Sigmoid colon (tissue), 7 donors: ENCODE data around the gene SLC6A18. TPM values are rescaled to one million over a fixed set of nuclear protein-coding genes. Genes with fewer than 3 reads are reported as not detected.
"Not testable (repeated sequence)": the region's sequence is repeated elsewhere in the genome, so short reads cannot be mapped to it uniquely, and the experiment has no call there.

Experiments
- DNase-seq: peaks from one replicate; pipeline ENCODE4 v3.0.0-alpha.2; 2019
- H3K27ac ChIP-seq, 4 donors: fragments of 200-600 bp; sonication (generic); one replicate each; pipeline ENCODE4 v1.5.1; 2016 to 2019; ENCODE audit warnings: mild to moderate bottlenecking in 1 of 4
- H3K27me3 ChIP-seq, 3 donors: fragments of 200-600 bp; sonication (generic); one replicate each; pipeline ENCODE4 v1.5.1; 2019; ENCODE audit warnings: mild to moderate bottlenecking in 1 of 3
- H3K36me3 ChIP-seq, 4 donors: fragments of 200-600 bp; sonication (generic); one replicate each; pipeline ENCODE4 v1.5.1; 2016 to 2019
- H3K4me1 ChIP-seq, 4 donors: fragments of 200-600 bp; sonication (generic); one replicate each; pipeline ENCODE4 v1.5.1; 2017 to 2019
- H3K4me3 ChIP-seq, 4 donors: fragments of 200-600 bp; sonication (generic); one replicate each; pipeline ENCODE4 v1.5.1; 2017 to 2019; ENCODE audit warnings: mild to moderate bottlenecking in 2 of 4, moderate library complexity in 1 of 4
- H3K9me3 ChIP-seq, 4 donors: fragments of 200-600 bp in 3 of 4; sonication (generic) in 3 of 4; one replicate each; pipeline versions ENCODE4 v1.5.1 to v1.6.1; 2013 to 2019
- EP300 ChIP-seq, 4 donors: sonication (generic); formaldehyde crosslinking; IDR thresholded peaks; one replicate each; pipeline ENCODE4 v1.6.1; 2017; ENCODE audit warnings: antibody characterized with exemption in 4 of 4
- POLR2A ChIP-seq, 2 donors: fragments of 450-650 bp; IDR thresholded peaks; one replicate each; pipeline ENCODE4 v1.6.1; 2016; ENCODE audit warnings: antibody characterized with exemption in 2 of 2, mild to moderate bottlenecking in 2 of 2, moderate library complexity in 2 of 2
- POLR2AphosphoS5 ChIP-seq, 4 donors: sonication (generic); formaldehyde crosslinking; IDR thresholded peaks; one replicate each; pipeline ENCODE4 v1.6.1; 2017; ENCODE audit warnings: antibody characterized with exemption in 4 of 4
- WGBS, 2 donors: extraction: QIAGEN DNeasy Blood & Tissue Kit; methylation state at CpG; one replicate each; pipeline ENCODE4 v1.1.7; 2013; 5-methylcytosine and 5-hydroxymethylcytosine counted together
- intact Hi-C: fragments of 100-400 bp; cut with DNase I; formaldehyde crosslinking; loops from one replicate; pipeline ENCODE4 v1.15.1; 2023
- polyA plus RNA-seq, 3 donors: library from polyadenylated mRNA; stranded (reverse); fragments of 200-250 nt; gene quantifications; one replicate each; pipeline ENCODE4 v1.2.3, GENCODE V29; 2013
- total RNA-seq, 4 donors: library from RNA; depleted of rRNA; stranded (reverse); fragments of >200 nt; gene quantifications; one replicate each; pipeline ENCODE4 v1.1.0, GENCODE V29; 2016
- TF ChIP-seq, protein P1 (sequence below), 4 experiments: fragments of 450-650 bp in 3 of 4; fragments of 200-600 bp in 1 of 4; IDR thresholded peaks; one replicate each; pipeline ENCODE4 v1.5.1; 2016 to 2019; ENCODE audit warnings: antibody characterized with exemption in 4 of 4, mild to moderate bottlenecking in 3 of 4, moderate library complexity in 2 of 4
- donor health status: healthy with polysubstance abuse.
- donor health status: Bipolar disorder and iron deficiency.
- donor health status: healthy.

The SLC6A18 gene
- total and polyA plus RNA-seq, 7 donors = 0.07 TPM; not detected in 6

DNA sequence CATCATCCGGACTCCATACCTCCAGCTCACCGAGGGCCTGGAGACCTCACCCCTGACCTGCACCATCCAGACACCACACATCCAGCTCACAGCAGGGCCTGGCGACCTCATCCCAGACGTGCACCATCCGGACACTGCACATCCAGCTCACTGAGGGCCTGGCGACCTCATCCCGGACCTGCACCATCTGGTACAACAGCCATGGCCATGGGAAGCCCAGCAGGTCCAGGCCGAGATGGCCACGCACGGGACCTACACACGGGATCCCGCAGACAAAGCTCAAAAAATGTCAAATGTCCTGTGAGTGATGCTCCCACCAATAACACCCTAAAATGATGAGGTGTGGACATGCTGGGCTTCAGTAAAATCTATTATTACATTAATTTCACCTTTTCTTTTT lies 60.0 kb downstream of the SLC6A18 start:
- no peak overlapping the region for H3K4me3 ChIP-seq
- H3K36me3 ChIP-seq = no peaks in the 10 kb centered on the region
- no peaks in the 10 kb centered on the region for H3K9me3 ChIP-seq
- TF ChIP-seq, protein P1, sequence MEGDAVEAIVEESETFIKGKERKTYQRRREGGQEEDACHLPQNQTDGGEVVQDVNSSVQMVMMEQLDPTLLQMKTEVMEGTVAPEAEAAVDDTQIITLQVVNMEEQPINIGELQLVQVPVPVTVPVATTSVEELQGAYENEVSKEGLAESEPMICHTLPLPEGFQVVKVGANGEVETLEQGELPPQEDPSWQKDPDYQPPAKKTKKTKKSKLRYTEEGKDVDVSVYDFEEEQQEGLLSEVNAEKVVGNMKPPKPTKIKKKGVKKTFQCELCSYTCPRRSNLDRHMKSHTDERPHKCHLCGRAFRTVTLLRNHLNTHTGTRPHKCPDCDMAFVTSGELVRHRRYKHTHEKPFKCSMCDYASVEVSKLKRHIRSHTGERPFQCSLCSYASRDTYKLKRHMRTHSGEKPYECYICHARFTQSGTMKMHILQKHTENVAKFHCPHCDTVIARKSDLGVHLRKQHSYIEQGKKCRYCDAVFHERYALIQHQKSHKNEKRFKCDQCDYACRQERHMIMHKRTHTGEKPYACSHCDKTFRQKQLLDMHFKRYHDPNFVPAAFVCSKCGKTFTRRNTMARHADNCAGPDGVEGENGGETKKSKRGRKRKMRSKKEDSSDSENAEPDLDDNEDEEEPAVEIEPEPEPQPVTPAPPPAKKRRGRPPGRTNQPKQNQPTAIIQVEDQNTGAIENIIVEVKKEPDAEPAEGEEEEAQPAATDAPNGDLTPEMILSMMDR (IDR thresholded peaks at IDR 0.05) = no peak
- TF ChIP-seq POLR2AphosphoS5 (IDR thresholded peaks at IDR 0.05) (no peak), EP300 (IDR thresholded peaks at IDR 0.05) (no peak), POLR2A (IDR thresholded peaks at IDR 0.05) (no peak)
- peak; percentile 52 for DNase-seq
- H3K4me1 ChIP-seq = no peaks in the 10 kb centered on the region
- peaks cover 0 to 9% (median 7%) of the 10 kb centered on the region in 3 donors for H3K27me3 ChIP-seq
- WGBS, 2 donors = 95% methylated on average over 12 of the region's 12 CpGs
- intact Hi-C loops = no loop called here
- H3K27ac ChIP-seq = no peak overlapping the region

GRCh38 chr5:1285883-1286291 lies 60.7 kb downstream of the SLC6A18 start:
- no peaks in the 10 kb centered on the region for H3K36me3 ChIP-seq
- no peak overlapping the region for H3K4me3 ChIP-seq
- peaks cover 0 to 9% (median 7%) of the 10 kb centered on the region in 3 donors for H3K27me3 ChIP-seq
- no peaks in the 10 kb centered on the region for H3K4me1 ChIP-seq
- no peaks in the 10 kb centered on the region for H3K9me3 ChIP-seq
- 96% methylated on average over 25 of the region's 25 CpGs for WGBS, 2 donors
- no peak overlapping the region for H3K27ac ChIP-seq
- DNase-seq = no peak
- intact Hi-C loops = no loop called here
- TF ChIP-seq POLR2AphosphoS5 (IDR thresholded peaks at IDR 0.05) (no peak), POLR2A (IDR thresholded peaks at IDR 0.05) (no peak), EP300 (IDR thresholded peaks at IDR 0.05) (no peak)
- TF ChIP-seq, protein P1 (IDR thresholded peaks at IDR 0.05) = no peak

DNA sequence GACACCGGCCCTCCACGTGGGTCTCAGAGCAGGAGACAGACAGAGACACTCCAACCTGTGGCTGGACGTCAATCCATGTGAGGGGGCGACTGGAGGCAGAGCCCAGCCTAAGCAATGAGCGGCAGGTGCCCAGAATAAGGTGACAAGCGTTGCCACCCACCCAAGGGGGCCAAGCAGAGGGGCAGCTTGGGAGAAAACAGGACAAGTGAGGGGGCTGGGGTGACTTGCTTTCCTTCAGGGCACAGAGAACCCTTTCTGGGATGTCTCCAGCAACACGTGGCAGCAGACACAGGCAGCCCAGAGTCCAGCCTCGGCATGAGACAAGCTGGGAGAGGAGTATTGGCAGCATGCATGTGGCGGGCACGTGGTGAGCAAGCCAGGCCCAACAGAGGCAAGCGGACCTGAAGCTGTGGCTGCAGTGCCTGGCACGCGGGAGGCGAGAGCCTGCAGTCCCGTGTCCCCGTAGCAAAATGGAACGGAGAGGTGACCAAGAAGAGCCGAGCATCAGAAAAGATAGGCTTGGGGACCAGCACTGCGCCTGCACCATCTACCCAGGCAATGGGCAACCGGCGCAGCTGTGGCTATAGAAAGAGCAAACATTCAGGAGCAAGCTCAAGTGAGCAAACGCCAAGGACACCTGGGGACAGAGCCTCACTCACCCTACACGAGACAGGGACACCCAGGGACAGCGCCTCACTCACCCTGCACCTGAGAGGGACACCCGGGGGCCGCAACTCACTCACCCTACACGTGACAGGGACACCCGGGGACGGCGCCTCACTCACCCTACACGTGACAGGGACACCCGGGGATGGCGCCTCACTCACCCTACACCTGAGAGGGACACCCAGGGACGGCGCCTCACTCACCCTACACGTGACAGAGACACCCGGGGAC lies 63.5 kb downstream of the SLC6A18 start:
- H3K27me3 ChIP-seq = peaks cover 0 to 33% (median 16%) of the 10 kb centered on the region in 3 donors
- no peak for TF ChIP-seq EP300 (IDR thresholded peaks at IDR 0.05)
- intact Hi-C loops = no loop called here
- H3K4me3 ChIP-seq = no peak overlapping the region
- H3K9me3 ChIP-seq = no peaks in the 10 kb centered on the region
- H3K27ac ChIP-seq = no peak overlapping the region
- WGBS, 2 donors = 94 to 96% methylated on average over 37 of the region's 37 CpGs
- no peaks in the 10 kb centered on the region for H3K4me1 ChIP-seq
- H3K36me3 ChIP-seq = no peaks in the 10 kb centered on the region
- DNase-seq = peak; percentile 40

- H3K27ac ChIP-seq, H3K4me1 ChIP-seq, intact Hi-C loops, DNase-seq, H3K36me3 ChIP-seq, H3K9me3 ChIP-seq, H3K4me3 ChIP-seq: not testable (repeated sequence)
- 94 to 95% methylated on average over 31 to 32 of the region's 32 CpGs for WGBS, 2 donors
- peaks cover 4 to 42% (median 25%) of the 10 kb centered on the region in 3 donors for H3K27me3 ChIP-seq
These were observed 64.4 kb downstream of the SLC6A18 start for GRCh38 chr5:1289559-1289958.

GRCh38 chr5:1290956-1291355 lies 65.8 kb downstream of the SLC6A18 start:
- H3K9me3 ChIP-seq, H3K36me3 ChIP-seq, H3K4me3 ChIP-seq, intact Hi-C loops, H3K4me1 ChIP-seq, H3K27ac ChIP-seq: not testable (repeated sequence)
- WGBS, 2 donors = 39 to 76% methylated on average over 24 of the region's 24 CpGs
- H3K27me3 ChIP-seq = peaks cover 14 to 56% (median 37%) of the 10 kb centered on the region in 3 donors
- DNase-seq = peak; percentile 34

GRCh38 chr5:1291611-1292080 lies 66.5 kb downstream of the SLC6A18 start:
- DNase-seq = peak; percentile 29
- no peak for TF ChIP-seq POLR2AphosphoS5 (IDR thresholded peaks at IDR 0.05)
- no peak for TF ChIP-seq EP300 (IDR thresholded peaks at IDR 0.05)
- no peak for TF ChIP-seq POLR2A (IDR thresholded peaks at IDR 0.05)
- TF ChIP-seq, protein P1 (IDR thresholded peaks at IDR 0.05) = no peak
- no peaks in the 10 kb centered on the region for H3K36me3 ChIP-seq
- WGBS, 2 donors = 17 to 69% methylated on average over 24 of the region's 24 CpGs
- peaks cover 0 to 9% (median 0%) of the 10 kb centered on the region in 4 donors for H3K4me1 ChIP-seq
- intact Hi-C loops = no loop called here
- H3K27me3 ChIP-seq = peaks cover 14 to 62% (median 37%) of the 10 kb centered on the region in 3 donors
- H3K27ac ChIP-seq = no peak overlapping the region
- H3K9me3 ChIP-seq = no peaks in the 10 kb centered on the region
- H3K4me3 ChIP-seq = no peak overlapping the region
